ENCODE measurements around the gene NUMBL. TPM values are rescaled to one million over a fixed set of nuclear protein-coding genes. Genes with fewer than 3 reads are reported as not detected.

The NUMBL gene
- total and polyA plus RNA-seq, 2 of the 8 experiments (the other 6 are each of a cell fraction or from before 2014, with no cell fraction given) = 13.5 to 24.8 TPM

DNA sequence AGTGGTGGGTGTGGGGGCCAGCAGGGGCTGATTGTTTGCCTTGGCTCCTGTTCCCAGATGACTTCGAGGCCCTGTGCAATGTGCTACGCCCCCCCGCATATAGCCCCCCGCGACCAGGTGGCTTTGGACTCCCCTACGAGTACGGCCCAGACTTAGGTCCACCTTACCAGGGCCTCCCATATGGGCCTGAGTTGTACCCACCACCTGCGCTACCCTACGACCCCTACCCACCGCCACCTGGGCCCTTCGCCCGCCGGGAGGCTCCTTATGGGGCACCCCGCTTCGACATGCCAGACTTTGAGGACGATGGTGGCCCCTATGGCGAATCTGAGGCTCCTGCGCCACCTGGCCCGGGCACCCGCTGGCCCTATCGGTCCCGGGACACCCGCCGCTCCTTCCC, 63.5 kb downstream of the NUMBL start:
- H3K4me3 ChIP-seq (ENCODE audit: extremely low read depth in 1 of 4, insufficient read depth in 2 of 4, low read depth in 3 of 4, low read length in 4 of 4) = no peak overlapping the region
- no peaks in the 10 kb centered on the region for H3K9me3 ChIP-seq (ENCODE audit: insufficient read depth in 2 of 2, low read depth in 1 of 2, low read length in 1 of 2)
- no peak overlapping the region for H3K9ac ChIP-seq (replicated peaks in 1 of 4; ENCODE audit: extremely low read depth in 1 of 4, low read depth in 3 of 4, low read length in 3 of 4)
- no peaks in the 10 kb centered on the region for H3K79me2 ChIP-seq (ENCODE audit: control insufficient read depth in 1 of 2, insufficient read depth in 2 of 2, low read length in 2 of 2)
- no peaks in the 10 kb centered on the region for H3K27me3 ChIP-seq (replicated peaks in 1 of 4; ENCODE audit: control insufficient read depth in 3 of 4, extremely low read depth in 1 of 4, insufficient read depth in 3 of 4, low read length in 3 of 4)
- H4K8ac ChIP-seq (ENCODE audit: extremely low read depth, insufficient read depth, low read length) = no peak overlapping the region
- H3K4me1 ChIP-seq (replicated peaks in 1 of 4; ENCODE audit: control insufficient read depth in 3 of 4, insufficient read depth in 4 of 4, low read length in 3 of 4) = peaks cover 0 to 20% (median 9%) of the 10 kb centered on the region in 4 experiments; a peak in 6 of 7 replicates
- 96% methylated on average over 18 of the region's 24 CpGs; no CpG with 5 or more reads in 1 of the 2 experiments for WGBS, 2 experiments (ENCODE audit: extremely low coverage in 1 of 2, insufficient coverage in 1 of 2, insufficient read length in 1 of 2, insufficient replicate concordance in 2 of 2, low coverage in 1 of 2, low lambda C conversion rate in 2 of 2, missing lambda C conversion rate in 1 of 2)
- peaks cover 3 to 23% (median 10%) of the 10 kb centered on the region in 4 experiments; a peak in 7 of 8 replicates for H3K36me3 ChIP-seq (ENCODE audit: control insufficient read depth in 2 of 4, insufficient read depth in 4 of 4, low read length in 3 of 4)
- H2AK5ac ChIP-seq (ENCODE audit: low read depth, low read length) = no peak overlapping the region
- ChIA-PET POLR2A (ENCODE audit: partially characterized antibody) (interaction anchor here (1.0 to 1.2 kb wide), 2 partner anchors 24 to 505 kb away, joined by 3 to 8 read pairs; no protein-coding TSS in a partner anchor), CTCF (ENCODE audit: partially characterized antibody) (interaction anchor here (0.6 to 5.3 kb wide), 2 partner anchors 8 to 151 kb away, joined by 3 to 51 read pairs; partner anchors contain the start of gene RAB4B)
- no peak overlapping the region for H2BK15ac ChIP-seq (ENCODE audit: low read length)
- no peak overlapping the region for H2BK12ac ChIP-seq (ENCODE audit: low read depth, low read length)
- H3K18ac ChIP-seq (ENCODE audit: extremely low read depth, low read length) = no peak overlapping the region
- peaks cover 2% of the 10 kb centered on the region; the same call in 1 of the 2 replicates for H3K23me2 ChIP-seq (ENCODE audit: low read depth, low read length)
- H2AFZ ChIP-seq (ENCODE audit: low read length) = no peak overlapping the region
- no peak overlapping the region for H3K27ac ChIP-seq (ENCODE audit: low read depth, low read length)
- FAIRE-seq = no peak
- H3K4me2 ChIP-seq (ENCODE audit: insufficient read depth in 1 of 2, low read depth in 2 of 2, low read length in 2 of 2) = no peak overlapping the region
- H3K14ac ChIP-seq (ENCODE audit: insufficient read length) = no peak overlapping the region
- no peak overlapping the region for H2BK20ac ChIP-seq (ENCODE audit: low read length)
- no peak for DNase-seq (ENCODE audit: low read depth in 1 of 2, low spot score in 2 of 2)
- no peak overlapping the region for H3K56ac ChIP-seq (replicated peaks; ENCODE audit: insufficient read length, low read depth, low read length)
- no peak overlapping the region for H4K5ac ChIP-seq (ENCODE audit: insufficient read length, low read depth, low read length)
- no peak overlapping the region for H3K23ac ChIP-seq (ENCODE audit: insufficient read length)
- H2BK5ac ChIP-seq (ENCODE audit: low read depth, low read length) = no peak overlapping the region
- H4K91ac ChIP-seq (replicated peaks; ENCODE audit: insufficient read length, low read length) = no peak overlapping the region
- H2BK120ac ChIP-seq (replicated peaks; ENCODE audit: low read depth, low read length) = no peak overlapping the region
- no peaks in the 10 kb centered on the region for H3K79me1 ChIP-seq (ENCODE audit: low read depth, low read length)
- H4K20me1 ChIP-seq (replicated peaks in 1 of 2; ENCODE audit: control insufficient read depth in 1 of 2, insufficient read depth in 2 of 2, low read length in 2 of 2) = peaks cover 2 to 5% of the 10 kb centered on the region in 2 experiments
- H3K4ac ChIP-seq (replicated peaks; ENCODE audit: insufficient read length, low read depth, low read length) = no peak overlapping the region
- no peak for TF ChIP-seq NRF1 (IDR thresholded peaks at IDR 0.05; ENCODE audit: low read depth, low read length)
- TF ChIP-seq POLR2AphosphoS5 (IDR thresholded peaks at IDR 0.05; ENCODE audit: low read depth, low read length) = no peak
- TF ChIP-seq, protein P1, sequence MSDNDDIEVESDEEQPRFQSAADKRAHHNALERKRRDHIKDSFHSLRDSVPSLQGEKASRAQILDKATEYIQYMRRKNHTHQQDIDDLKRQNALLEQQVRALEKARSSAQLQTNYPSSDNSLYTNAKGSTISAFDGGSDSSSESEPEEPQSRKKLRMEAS (IDR thresholded peaks at IDR 0.05) = no peak
- no peak for TF ChIP-seq EGR1 (IDR thresholded peaks at IDR 0.05; ENCODE audit: borderline replicate concordance, low read depth, low read length)
- TF ChIP-seq RXRA (IDR thresholded peaks at IDR 0.05; ENCODE audit: insufficient read depth, low read depth, low read length) = no peak
- TF ChIP-seq GTF2F1 (IDR thresholded peaks at IDR 0.05; ENCODE audit: borderline replicate concordance, low read depth, low read length) = no peak
- TF ChIP-seq, protein P2, sequence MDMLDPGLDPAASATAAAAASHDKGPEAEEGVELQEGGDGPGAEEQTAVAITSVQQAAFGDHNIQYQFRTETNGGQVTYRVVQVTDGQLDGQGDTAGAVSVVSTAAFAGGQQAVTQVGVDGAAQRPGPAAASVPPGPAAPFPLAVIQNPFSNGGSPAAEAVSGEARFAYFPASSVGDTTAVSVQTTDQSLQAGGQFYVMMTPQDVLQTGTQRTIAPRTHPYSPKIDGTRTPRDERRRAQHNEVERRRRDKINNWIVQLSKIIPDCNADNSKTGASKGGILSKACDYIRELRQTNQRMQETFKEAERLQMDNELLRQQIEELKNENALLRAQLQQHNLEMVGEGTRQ (IDR thresholded peaks at IDR 0.05; ENCODE audit: low read length) = no peak
- TF ChIP-seq SIN3A (conservative IDR thresholded peaks at IDR 0.05 in 1 of 2, IDR thresholded peaks at IDR 0.05 in 1 of 2; ENCODE audit: low read depth in 1 of 2, low read length in 2 of 2) = no peak
- no peak for TF ChIP-seq KDM1A (IDR thresholded peaks at IDR 0.05; ENCODE audit: borderline replicate concordance, low read length)
